Left lung (tissue), 10 donors: ENCODE data around the gene PALLD. TPM values are rescaled to one million over a fixed set of nuclear protein-coding genes. Genes with fewer than 3 reads are reported as not detected.

Source experiments
- ATAC-seq: fragments of 200-7000 bp; cut with Tn5 transposase; one replicate; pipeline ENCODE4 v1.9.1; 2020; ENCODE audit warnings: moderate library complexity
- DNase-seq, 4 donors: peaks; one replicate each; pipeline ENCODE4 v3.0.0-alpha.2; 2013 to 2020
- H3K27ac ChIP-seq, 2 donors: fragments of 200-600 bp; sonication (generic) in 1 of 2; one replicate each; pipeline versions ENCODE4 v1.5.0 to v1.8.0; 2020 to 2021
- H3K27me3 ChIP-seq, 2 donors: fragments of 200-600 bp; sonication (generic) in 1 of 2; one replicate each; pipeline versions ENCODE4 v1.5.0 to v1.8.0; 2020 to 2021
- H3K36me3 ChIP-seq, 2 donors: fragments of 200-600 bp; sonication (generic) in 1 of 2; one replicate each; pipeline versions ENCODE4 v1.5.0 to v1.8.0; 2020 to 2021
- H3K4me1 ChIP-seq, 2 donors: fragments of 200-600 bp; one replicate each; pipeline ENCODE4 v1.8.0; 2021
- H3K4me3 ChIP-seq, 2 donors: fragments of 200-600 bp; sonication (generic) in 1 of 2; one replicate each; pipeline versions ENCODE4 v1.5.0 to v1.8.0; 2020 to 2021; ENCODE audit warnings: mild to moderate bottlenecking in 1 of 2
- H3K9me3 ChIP-seq, 2 donors: fragments of 200-600 bp; sonication (generic) in 1 of 2; one replicate each; pipeline versions ENCODE4 v1.5.0 to v1.8.0; 2020 to 2021
- intact Hi-C, 2 donors: fragments of 100-400 bp; cut with DNase I; formaldehyde crosslinking; loops; one replicate each; pipeline versions ENCODE4 v1.11.2 to v1.14.2; 2022
- polyA plus RNA-seq, 6 donors: library from polyadenylated mRNA; unstranded; fragments of 120-200 nt; gene quantifications; one replicate each; pipeline ENCODE4 v1.2.1, GENCODE V29; 2013; ENCODE audit not compliant: insufficient read length in 6 of 6
- total RNA-seq, 2 donors: library from RNA; stranded (reverse); fragmentation: NEBNext Ultra II Directional; extraction: Animal tissue kit (Norgen Biotek cat#: 25700); gene quantifications; one replicate each; pipeline ENCODE4 v1.2.1, GENCODE V29; 2021
- TF ChIP-seq, protein P1 (sequence below), 2 donors: fragments of 200-600 bp; sonication (generic) in 1 of 2; IDR thresholded peaks; one replicate each; pipeline versions ENCODE4 v1.5.0 to v1.8.0; 2021; ENCODE audit warnings: antibody characterized with exemption in 2 of 2
- donor health status: DM: no; HTN: yes; CAD: no.
- donor health status: DM: no; HTN: no; CAD: no.

The PALLD gene
- total and polyA plus RNA-seq, 8 donors: 67.5 to 194 (median 80.4) TPM

DNA sequence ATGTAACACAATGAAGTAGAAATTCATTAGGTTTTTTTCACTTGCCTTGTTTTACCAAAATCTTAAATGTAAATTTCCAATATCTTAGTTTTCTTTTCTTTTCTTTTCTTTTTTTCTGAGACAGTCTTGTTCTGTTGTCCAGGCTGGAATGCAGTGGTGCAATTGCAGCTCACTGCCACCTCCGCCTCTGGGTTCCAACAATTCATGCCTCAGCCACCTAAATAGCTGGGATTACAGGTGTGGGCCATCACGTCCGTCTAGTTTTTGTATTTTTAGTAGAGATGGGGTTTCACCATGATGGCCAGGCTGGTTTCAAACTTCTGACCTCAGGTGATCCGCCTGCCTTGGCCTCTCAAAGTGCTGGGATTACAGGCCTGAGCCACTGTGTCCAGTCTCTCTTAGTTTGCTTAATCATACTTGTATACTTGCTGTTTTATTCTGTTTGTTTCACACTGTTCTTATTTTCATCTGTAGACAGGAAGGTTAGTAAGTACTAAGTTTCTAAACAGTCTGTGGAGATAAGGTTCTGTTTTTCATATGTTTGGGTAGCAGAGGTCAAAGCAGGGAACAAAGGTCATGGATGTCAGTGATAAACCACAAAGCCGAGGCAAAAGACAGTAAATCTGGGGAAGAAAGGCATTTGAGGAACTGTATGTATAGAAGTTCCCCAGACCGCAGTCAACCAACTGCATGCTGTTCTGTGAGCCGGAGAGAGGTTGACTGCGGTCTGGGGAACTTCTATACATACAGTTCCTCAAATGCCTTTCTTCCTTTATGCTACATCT, 384.2 kb downstream of the PALLD start:
- TF ChIP-seq, protein P1, sequence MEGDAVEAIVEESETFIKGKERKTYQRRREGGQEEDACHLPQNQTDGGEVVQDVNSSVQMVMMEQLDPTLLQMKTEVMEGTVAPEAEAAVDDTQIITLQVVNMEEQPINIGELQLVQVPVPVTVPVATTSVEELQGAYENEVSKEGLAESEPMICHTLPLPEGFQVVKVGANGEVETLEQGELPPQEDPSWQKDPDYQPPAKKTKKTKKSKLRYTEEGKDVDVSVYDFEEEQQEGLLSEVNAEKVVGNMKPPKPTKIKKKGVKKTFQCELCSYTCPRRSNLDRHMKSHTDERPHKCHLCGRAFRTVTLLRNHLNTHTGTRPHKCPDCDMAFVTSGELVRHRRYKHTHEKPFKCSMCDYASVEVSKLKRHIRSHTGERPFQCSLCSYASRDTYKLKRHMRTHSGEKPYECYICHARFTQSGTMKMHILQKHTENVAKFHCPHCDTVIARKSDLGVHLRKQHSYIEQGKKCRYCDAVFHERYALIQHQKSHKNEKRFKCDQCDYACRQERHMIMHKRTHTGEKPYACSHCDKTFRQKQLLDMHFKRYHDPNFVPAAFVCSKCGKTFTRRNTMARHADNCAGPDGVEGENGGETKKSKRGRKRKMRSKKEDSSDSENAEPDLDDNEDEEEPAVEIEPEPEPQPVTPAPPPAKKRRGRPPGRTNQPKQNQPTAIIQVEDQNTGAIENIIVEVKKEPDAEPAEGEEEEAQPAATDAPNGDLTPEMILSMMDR (IDR thresholded peaks at IDR 0.05): no peak
- intact Hi-C loops: no loop called here
- ATAC-seq (peak; percentile 34), DNase-seq (peak in 1 of 4 donors; percentile 49)
- H3K4me3 ChIP-seq: no peak overlapping the region
- H3K27ac ChIP-seq: peak overlapping the region in 1 of 2 donors; percentile 40
- peaks cover 0 to 6% of the 10 kb centered on the region in 2 donors for H3K36me3 ChIP-seq
- peaks cover 0 to 64% of the 10 kb centered on the region in 2 donors for H3K4me1 ChIP-seq
- H3K9me3 ChIP-seq: no peaks in the 10 kb centered on the region
- peaks cover 0 to 33% of the 10 kb centered on the region in 2 donors for H3K27me3 ChIP-seq

DNA sequence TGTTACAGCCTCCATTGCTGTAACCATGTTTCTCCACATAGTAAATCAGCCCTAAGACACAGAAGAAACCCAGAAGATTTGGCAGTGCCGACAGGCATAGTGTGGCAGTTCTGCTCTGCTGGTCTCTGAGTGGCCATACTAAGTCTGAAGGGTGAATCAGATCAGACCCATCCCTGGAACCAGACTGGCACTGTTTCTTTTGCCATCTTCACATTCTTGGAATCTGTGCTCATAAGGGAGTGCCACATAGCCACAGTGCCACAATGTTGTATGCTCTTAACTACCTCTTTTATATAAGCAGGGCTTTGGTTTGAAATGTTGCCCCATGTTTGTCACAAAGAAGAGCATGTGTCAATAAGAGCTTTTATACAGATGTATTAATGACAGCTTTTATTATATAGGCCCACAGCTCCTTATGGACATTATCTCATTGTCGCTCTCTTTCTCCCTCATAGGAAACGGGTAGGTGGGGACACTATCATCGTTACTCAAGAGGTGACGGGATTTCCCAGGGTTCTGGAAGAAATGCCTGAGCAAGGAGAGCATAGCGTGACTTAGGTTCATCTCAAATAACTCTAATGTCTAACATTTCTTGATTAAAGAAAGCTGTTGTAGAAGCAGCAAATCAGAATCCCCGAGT, 385.0 kb downstream of the PALLD start:
- intact Hi-C loops: no loop called here
- Histone ChIP-seq H3K27ac (peak overlapping the region in 1 of 2 donors; percentile 23), H3K9me3 (no peaks in the 10 kb centered on the region), H3K4me1 (peaks cover 0 to 64% of the 10 kb centered on the region in 2 donors), H3K27me3 (peaks cover 0 to 25% of the 10 kb centered on the region in 2 donors), H3K4me3 (no peak overlapping the region), H3K36me3 (peaks cover 0 to 6% of the 10 kb centered on the region in 2 donors)
- DNase-seq (no peak), ATAC-seq (no peak)
- TF ChIP-seq, protein P1 (IDR thresholded peaks at IDR 0.05): no peak

DNA sequence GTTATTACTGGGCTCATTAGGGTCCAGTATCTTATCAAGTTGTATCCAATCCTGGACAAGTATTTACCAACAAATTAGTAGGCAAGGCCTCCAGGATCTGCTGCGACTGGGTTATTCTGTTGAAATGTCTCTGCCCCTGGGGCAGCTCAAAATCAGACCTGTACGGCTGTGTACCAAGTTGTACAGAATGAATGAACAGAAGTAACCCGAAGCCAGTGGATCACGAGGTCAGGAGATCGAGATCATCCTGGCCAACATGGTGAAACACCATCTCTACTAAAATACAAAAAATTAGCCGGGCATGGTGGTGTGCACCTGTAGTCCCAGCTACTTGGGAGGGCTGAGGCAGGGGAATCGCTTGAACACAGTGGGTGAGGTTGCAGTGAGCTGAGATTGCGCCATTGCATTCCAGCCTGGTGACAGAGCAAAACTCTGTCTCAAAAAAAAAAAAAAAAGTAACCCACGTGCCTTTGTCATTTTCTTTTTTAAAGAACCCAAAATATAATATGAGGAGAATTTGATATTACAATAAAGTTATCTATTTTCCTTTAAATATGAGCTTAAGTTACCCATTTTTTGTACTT, 385.9 kb downstream of the PALLD start:
- peaks cover 0 to 17% of the 10 kb centered on the region in 2 donors for H3K27me3 ChIP-seq
- H3K9me3 ChIP-seq: no peaks in the 10 kb centered on the region
- intact Hi-C loops: no loop called here
- DNase-seq: peak in 1 of 4 donors; percentile 50
- H3K36me3 ChIP-seq: peaks cover 0 to 6% of the 10 kb centered on the region in 2 donors
- peaks cover 0 to 58% of the 10 kb centered on the region in 2 donors for H3K4me1 ChIP-seq
- no peak overlapping the region for H3K4me3 ChIP-seq
- ATAC-seq: no peak
- TF ChIP-seq, protein P1 (IDR thresholded peaks at IDR 0.05): no peak
- no peak overlapping the region for H3K27ac ChIP-seq

DNA sequence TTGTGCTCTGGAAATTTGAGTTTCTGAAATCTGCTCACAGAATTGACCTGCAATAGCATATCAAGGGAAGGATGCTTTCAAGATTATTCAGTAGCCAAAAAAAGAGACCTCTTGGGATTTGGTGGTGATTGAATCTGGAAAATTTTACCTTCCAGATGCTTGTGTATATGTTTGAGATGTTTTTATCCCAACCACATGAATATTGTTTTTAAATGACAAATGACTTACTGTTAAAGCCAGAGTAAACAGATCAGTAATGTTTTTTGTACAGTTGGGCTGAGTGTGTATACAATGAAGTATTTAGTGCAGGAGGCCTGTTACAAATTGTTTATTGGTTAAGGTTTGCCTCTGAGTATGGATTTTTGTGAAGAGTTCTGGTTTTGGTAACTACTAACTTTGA, 386.7 kb downstream of the PALLD start:
- Histone ChIP-seq H3K4me1 (peaks cover 0 to 50% of the 10 kb centered on the region in 2 donors), H3K27ac (no peak overlapping the region), H3K4me3 (no peak overlapping the region), H3K36me3 (peaks cover 0 to 6% of the 10 kb centered on the region in 2 donors), H3K27me3 (peaks cover 0 to 9% of the 10 kb centered on the region in 2 donors), H3K9me3 (no peaks in the 10 kb centered on the region)
- ATAC-seq (no peak), DNase-seq (no peak)
- TF ChIP-seq, protein P1 (IDR thresholded peaks at IDR 0.05): no peak
- intact Hi-C loops: no loop called here
